Karpas-422 (cell line): ENCODE results near the gene VSTM4. TPM values are rescaled to one million over a fixed set of nuclear protein-coding genes. Genes with fewer than 3 reads are reported as not detected.

ENCODE experiments used
- DNase-seq: peaks from one replicate; pipeline ENCODE4 v3.0.0-alpha.2; 2015
- H2AFZ ChIP-seq: fragments of 200-600 bp; sonication (generic); 2 replicates; pipeline ENCODE4 v1.6.1; 2014; ENCODE audit warnings: antibody characterized with exemption, low read length, mixed read lengths
- H3K27ac ChIP-seq: fragments of 200-600 bp; sonication (generic); 2 replicates; pipeline ENCODE4 v1.5.1; 2014; ENCODE audit warnings: mild to moderate bottlenecking, low read length, moderate library complexity
- H3K27me3 ChIP-seq: fragments of 200-600 bp; sonication (generic); 2 replicates; pipeline ENCODE4 v1.6.1; 2014; ENCODE audit warnings: low read length, mixed read lengths
- H3K36me3 ChIP-seq: fragments of 200-600 bp; sonication (generic); 2 replicates; pipeline ENCODE4 v1.6.1; 2014; ENCODE audit warnings: low read length, mixed read lengths; ENCODE audit not compliant: insufficient read depth
- H3K4me1 ChIP-seq: fragments of 200-600 bp; sonication (generic); 2 replicates; pipeline ENCODE4 v1.6.1; 2014; ENCODE audit warnings: mild to moderate bottlenecking, low read length, mixed read lengths
- H3K4me2 ChIP-seq: fragments of 200-600 bp; sonication (generic); 2 replicates; pipeline ENCODE4 v1.6.1; 2014; ENCODE audit warnings: low read length, low read depth, mild to moderate bottlenecking; ENCODE audit not compliant: poor library complexity, severe bottlenecking
- H3K4me3 ChIP-seq: fragments of 200-600 bp; sonication (generic); 2 replicates; pipeline ENCODE4 v1.5.1; 2014; ENCODE audit warnings: mild to moderate bottlenecking, antibody characterized with exemption, low read length, mixed read lengths
- H3K79me2 ChIP-seq: fragments of 200-600 bp; sonication (generic); 2 replicates; pipeline ENCODE4 v1.6.1; 2014; ENCODE audit warnings: mild to moderate bottlenecking, low read length, mixed read lengths
- H3K9ac ChIP-seq: fragments of 200-600 bp; sonication (generic); 2 replicates; pipeline ENCODE4 v1.6.0; 2014; ENCODE audit warnings: low read length
- H3K9me2 ChIP-seq: fragments of 200-600 bp; sonication (generic), shearing (Covaris generic); replicated peaks from 2 replicates; pipeline ENCODE4 v1.6.0; 2014; ENCODE audit warnings: mild to moderate bottlenecking, low read length, moderate library complexity; ENCODE audit not compliant: insufficient read depth
- H3K9me3 ChIP-seq: fragments of 300-700, 200-600 bp; sonication (generic); 2 replicates; pipeline ENCODE4 v1.6.1; 2014; ENCODE audit warnings: low read length, mixed read lengths
- H4K20me1 ChIP-seq: fragments of 200-600 bp; sonication (generic); 2 replicates; pipeline ENCODE4 v1.6.1; 2014; ENCODE audit warnings: mild to moderate bottlenecking, antibody characterized with exemption, low read length, low read depth; ENCODE audit not compliant: insufficient read depth
- total RNA-seq: library from RNA; depleted of rRNA; stranded (reverse); fragments of >200 nt; shearing (Covaris generic); gene quantifications from 2 replicates; pipeline ENCODE4 v1.2.3, GENCODE V29; 2014; ENCODE audit warnings: low replicate concordance

Gene VSTM4
- total RNA-seq, 1 experiment from 2014 or later: not detected

DNA sequence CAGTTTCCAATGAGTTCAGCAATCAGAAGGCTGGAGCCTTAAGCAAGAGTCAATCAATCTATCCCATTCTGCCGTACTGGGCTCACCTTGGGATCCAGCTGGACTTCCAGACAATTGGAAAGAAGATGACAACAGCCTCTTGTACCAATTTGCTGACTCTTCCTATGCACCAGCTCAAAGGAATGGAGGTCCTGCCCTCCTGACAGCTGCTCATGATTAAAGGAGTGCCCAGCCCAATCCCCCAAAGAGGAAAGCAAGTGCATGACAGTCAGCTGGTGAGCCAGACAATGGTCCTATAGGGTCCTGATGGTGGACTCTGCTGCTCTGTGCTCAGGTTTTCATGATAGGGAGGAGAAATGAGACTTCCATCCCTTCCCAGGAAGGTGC is 25.1 kb downstream of the VSTM4 start:
- Histone ChIP-seq H3K36me3 (no peaks in the 10 kb centered on the region), H3K9me2 (no peaks in the 10 kb centered on the region), H3K9ac (no peak overlapping the region), H3K4me3 (no peak overlapping the region), H3K9me3 (0 out of 2 replicates have a peak, but pooled peaks cover 3% of the 10 kb centered on the region), H3K27ac (no peak overlapping the region), H3K79me2 (no peaks in the 10 kb centered on the region), H3K27me3 (0 out of 2 replicates have a peak, but pooled peaks cover 2% of the 10 kb centered on the region), H3K4me2 (no peak overlapping the region), H2AFZ (no peak overlapping the region), H3K4me1 (no peaks in the 10 kb centered on the region), H4K20me1 (no peaks in the 10 kb centered on the region)
- DNase-seq: no peak

DNA sequence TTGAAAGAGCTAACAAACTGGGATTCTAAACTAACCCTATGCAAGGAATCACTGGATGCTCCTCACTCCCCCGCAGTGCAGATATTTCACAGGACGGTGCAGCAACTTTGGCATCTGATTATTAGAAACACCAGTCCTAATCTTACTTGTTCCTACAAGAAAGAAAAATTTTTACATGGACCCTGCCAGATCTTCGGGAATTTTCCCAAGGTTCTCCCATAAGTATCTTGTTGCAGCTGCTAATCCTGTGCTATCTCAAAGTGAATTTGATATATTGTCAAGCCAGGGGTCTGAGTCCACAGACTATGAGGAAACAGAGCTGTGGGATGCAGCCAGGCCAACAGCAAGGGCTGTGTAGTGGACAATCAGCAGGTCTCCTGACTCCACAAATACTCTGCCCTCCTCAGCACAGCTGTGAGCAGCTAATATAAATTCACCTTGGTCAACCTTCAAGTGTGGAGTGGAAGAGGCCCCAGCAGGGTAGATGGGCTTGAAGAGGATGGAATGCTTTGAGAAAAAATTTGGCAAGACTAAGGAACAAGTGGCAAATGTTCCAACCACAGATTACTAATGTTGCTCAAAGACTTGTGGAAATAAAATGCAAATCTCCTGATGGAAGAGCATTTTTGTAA is 25.6 kb downstream of the VSTM4 start:
- Histone ChIP-seq H3K4me1 (no peaks in the 10 kb centered on the region), H3K4me3 (no peak overlapping the region), H3K9me2 (no peaks in the 10 kb centered on the region)

DNA sequence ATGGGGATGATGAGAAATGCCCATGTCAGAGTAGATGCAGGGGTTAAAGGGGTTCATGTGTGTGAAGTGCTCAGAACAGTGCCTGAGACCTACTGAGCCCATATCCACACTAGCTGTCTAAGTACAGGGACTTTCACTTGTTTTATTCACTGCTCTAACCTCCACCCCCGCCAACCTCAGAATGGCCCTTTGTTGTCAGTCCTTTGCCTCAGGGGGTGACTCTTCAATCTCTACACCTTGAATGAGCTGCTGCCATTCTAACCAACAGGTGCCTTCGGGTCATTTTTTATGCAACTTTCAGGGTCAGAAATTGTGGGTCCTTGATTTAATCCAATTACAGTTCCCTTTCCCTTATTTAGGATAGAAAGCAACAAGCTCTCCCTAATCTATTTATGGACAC is 26.2 kb downstream of the VSTM4 start:
- no peak overlapping the region for H3K27ac ChIP-seq
- no peaks in the 10 kb centered on the region for H3K79me2 ChIP-seq
- H3K9ac ChIP-seq: no peak overlapping the region
- DNase-seq: no peak
- 0 out of 2 replicates have a peak, but pooled peaks cover 2% of the 10 kb centered on the region for H3K27me3 ChIP-seq
- H3K4me3 ChIP-seq: no peak overlapping the region
- H3K36me3 ChIP-seq: no peaks in the 10 kb centered on the region
- no peak overlapping the region for H3K4me2 ChIP-seq
- no peaks in the 10 kb centered on the region for H4K20me1 ChIP-seq
- H2AFZ ChIP-seq: no peak overlapping the region
- H3K4me1 ChIP-seq: no peaks in the 10 kb centered on the region
- 0 out of 2 replicates have a peak, but pooled peaks cover 3% of the 10 kb centered on the region for H3K9me3 ChIP-seq
- no peaks in the 10 kb centered on the region for H3K9me2 ChIP-seq

More for the DNA sequence above, 25.6 kb downstream of the VSTM4 start:
- H4K20me1 ChIP-seq: no peaks in the 10 kb centered on the region
- H3K27ac ChIP-seq: no peak overlapping the region
- no peaks in the 10 kb centered on the region for H3K36me3 ChIP-seq
- H3K9ac ChIP-seq: no peak overlapping the region
- no peak overlapping the region for H3K4me2 ChIP-seq
- no peak for DNase-seq
- H3K9me3 ChIP-seq: 0 out of 2 replicates have a peak, but pooled peaks cover 3% of the 10 kb centered on the region
- H3K27me3 ChIP-seq: 0 out of 2 replicates have a peak, but pooled peaks cover 2% of the 10 kb centered on the region
- no peak overlapping the region for H2AFZ ChIP-seq
- no peaks in the 10 kb centered on the region for H3K79me2 ChIP-seq

- Histone ChIP-seq H3K4me1 (no peaks in the 10 kb centered on the region), H3K9me3 (0 out of 2 replicates have a peak, but pooled peaks cover 3% of the 10 kb centered on the region), H3K27ac (no peak overlapping the region), H3K9me2 (no peaks in the 10 kb centered on the region), H3K27me3 (0 out of 2 replicates have a peak, but pooled peaks cover 2% of the 10 kb centered on the region), H3K9ac (no peak overlapping the region), H4K20me1 (no peaks in the 10 kb centered on the region), H3K79me2 (no peaks in the 10 kb centered on the region), H3K4me2 (no peak overlapping the region), H2AFZ (no peak overlapping the region), H3K4me3 (no peak overlapping the region), H3K36me3 (no peaks in the 10 kb centered on the region)
- DNase-seq: no peak
Measured at GRCh38 chr10:49086889-49087288, 28.4 kb downstream of the VSTM4 start.

DNA sequence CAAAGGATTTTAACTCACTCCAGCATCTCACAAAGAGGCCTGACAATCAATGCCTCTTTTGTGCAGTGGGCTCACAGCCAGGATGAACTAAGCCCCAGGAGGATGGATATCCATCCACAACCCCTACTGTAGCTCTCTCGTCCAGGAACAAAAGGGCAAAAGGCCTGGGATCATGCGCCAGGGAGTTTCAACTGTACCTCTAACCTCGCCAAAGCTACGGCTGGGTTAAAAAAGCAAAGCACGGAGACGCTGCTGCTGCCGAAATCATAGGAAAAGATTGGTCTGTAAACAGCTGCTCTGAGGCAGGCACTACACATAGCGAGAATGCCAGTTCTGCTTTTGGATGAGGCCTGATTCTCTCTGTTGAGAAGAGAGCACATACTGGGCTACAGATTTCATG is 32.1 kb downstream of the VSTM4 start:
- H3K4me3 ChIP-seq: no peak overlapping the region
- H3K36me3 ChIP-seq: no peaks in the 10 kb centered on the region
- H3K9ac ChIP-seq: no peak overlapping the region
- no peaks in the 10 kb centered on the region for H3K4me1 ChIP-seq
- DNase-seq: no peak
- no peak overlapping the region for H2AFZ ChIP-seq
- H4K20me1 ChIP-seq: no peaks in the 10 kb centered on the region
- H3K9me2 ChIP-seq: no peaks in the 10 kb centered on the region
- H3K79me2 ChIP-seq: no peaks in the 10 kb centered on the region
- H3K4me2 ChIP-seq: no peak overlapping the region
- H3K27me3 ChIP-seq: 0 out of 2 replicates have a peak, but pooled peaks cover 2% of the 10 kb centered on the region
- H3K27ac ChIP-seq: no peak overlapping the region
- H3K9me3 ChIP-seq: 0 out of 2 replicates have a peak, but pooled peaks cover 3% of the 10 kb centered on the region

DNA sequence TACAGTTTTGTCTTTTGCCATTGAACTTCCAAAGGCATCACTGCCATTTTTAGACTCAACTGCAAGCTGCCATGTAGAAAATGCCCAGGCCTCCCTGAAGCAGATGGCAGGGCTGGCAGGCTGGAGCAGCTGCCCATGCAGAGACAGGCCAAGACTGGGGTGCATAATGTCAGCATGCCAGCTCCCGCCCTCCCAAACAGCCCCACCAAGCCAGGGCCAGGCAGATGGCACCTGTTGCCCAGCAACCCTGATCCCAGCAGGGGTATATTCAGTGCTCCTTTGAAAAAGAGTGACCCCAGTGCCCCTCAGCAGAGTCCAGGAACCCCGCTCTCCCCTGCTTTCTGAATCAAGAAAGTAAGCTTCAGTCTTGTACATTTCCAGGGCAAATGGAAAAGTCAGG is 32.6 kb downstream of the VSTM4 start:
- Histone ChIP-seq H3K36me3 (no peaks in the 10 kb centered on the region), H2AFZ (no peak overlapping the region), H3K9me3 (0 out of 2 replicates have a peak, but pooled peaks cover 3% of the 10 kb centered on the region), H4K20me1 (no peaks in the 10 kb centered on the region), H3K9me2 (no peaks in the 10 kb centered on the region), H3K4me2 (no peak overlapping the region), H3K9ac (no peak overlapping the region), H3K4me3 (no peak overlapping the region), H3K79me2 (no peaks in the 10 kb centered on the region), H3K4me1 (no peaks in the 10 kb centered on the region), H3K27me3 (0 out of 2 replicates have a peak, but pooled peaks cover 2% of the 10 kb centered on the region), H3K27ac (no peak overlapping the region)
- no peak for DNase-seq

DNA sequence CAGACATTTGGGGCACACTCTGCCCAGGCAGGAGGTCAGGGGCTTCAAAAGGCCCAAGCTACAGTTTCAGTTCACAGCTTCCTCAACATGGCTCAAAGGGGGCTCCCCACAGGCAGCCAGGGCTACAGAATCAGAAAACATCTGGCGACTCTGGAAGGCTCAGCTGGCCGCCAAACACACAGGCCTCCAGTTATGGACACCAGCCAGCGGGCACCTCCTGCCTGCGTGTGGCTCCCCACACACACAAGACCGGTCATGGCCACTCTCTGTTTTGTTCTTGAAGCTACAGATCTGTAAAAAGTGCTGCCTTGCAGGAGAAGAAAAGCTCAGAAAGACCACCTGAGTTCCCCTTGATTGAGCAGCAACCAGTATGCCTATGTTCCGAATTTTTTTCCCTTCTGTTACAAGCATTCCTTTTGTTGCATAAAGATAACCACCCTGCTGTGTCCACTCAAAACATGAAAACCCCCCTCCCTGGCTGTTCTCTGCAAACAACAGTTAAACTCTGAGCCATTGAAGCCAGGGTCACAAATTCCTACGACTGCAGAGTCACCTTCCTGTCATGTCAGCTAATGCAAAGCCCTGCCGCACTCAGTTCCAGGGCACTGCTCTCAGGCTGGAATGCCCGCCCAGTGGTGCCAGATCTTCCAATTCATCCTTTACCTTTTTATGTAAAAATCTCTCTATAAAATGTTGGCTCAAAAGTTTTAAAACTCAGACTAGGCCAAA is 33.6 kb downstream of the VSTM4 start:
- Histone ChIP-seq H3K4me3 (no peak overlapping the region), H3K4me1 (no peaks in the 10 kb centered on the region), H3K9ac (no peak overlapping the region), H3K9me3 (no peaks in the 10 kb centered on the region), H3K4me2 (no peak overlapping the region), H4K20me1 (no peaks in the 10 kb centered on the region), H3K27me3 (0 out of 2 replicates have a peak, but pooled peaks cover 2% of the 10 kb centered on the region), H3K27ac (no peak overlapping the region), H2AFZ (no peak overlapping the region), H3K9me2 (no peaks in the 10 kb centered on the region), H3K79me2 (no peaks in the 10 kb centered on the region), H3K36me3 (no peaks in the 10 kb centered on the region)
- no peak for DNase-seq

DNA sequence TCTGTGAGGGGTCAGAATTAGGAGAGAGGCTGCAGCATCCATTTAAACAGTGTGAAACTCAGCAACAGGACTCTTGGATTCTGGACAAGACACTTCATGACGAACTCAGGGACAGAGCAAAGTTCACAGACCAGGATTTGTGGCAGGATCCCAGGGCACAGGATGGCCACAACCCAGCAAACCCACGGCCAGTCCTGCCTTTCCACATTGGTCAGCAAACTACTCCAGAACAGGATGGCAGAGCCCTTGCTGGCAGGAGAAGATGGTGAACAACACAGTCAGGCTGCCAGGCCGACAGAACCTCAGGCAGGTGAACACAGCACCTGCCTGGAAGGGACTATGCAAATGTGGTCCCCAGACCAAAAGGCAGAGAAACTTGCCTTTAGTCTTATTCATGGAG is 34.4 kb downstream of the VSTM4 start:
- H4K20me1 ChIP-seq: no peaks in the 10 kb centered on the region
- H3K27me3 ChIP-seq: no peaks in the 10 kb centered on the region
- no peak overlapping the region for H3K27ac ChIP-seq
- no peak overlapping the region for H2AFZ ChIP-seq
- no peak overlapping the region for H3K4me3 ChIP-seq
- H3K36me3 ChIP-seq: no peaks in the 10 kb centered on the region
- no peak overlapping the region for H3K4me2 ChIP-seq
- no peaks in the 10 kb centered on the region for H3K9me2 ChIP-seq
- DNase-seq: no peak
- no peaks in the 10 kb centered on the region for H3K9me3 ChIP-seq
- H3K4me1 ChIP-seq: no peaks in the 10 kb centered on the region
- no peak overlapping the region for H3K9ac ChIP-seq
- no peaks in the 10 kb centered on the region for H3K79me2 ChIP-seq
